A549 (cell line): ENCODE measurements around the gene TGFBR3. TPM values are rescaled to one million over a fixed set of nuclear protein-coding genes. Genes with fewer than 3 reads are reported as not detected.

Experiments
- ATAC-seq, 2 experiments: fragments of 200-7000 bp in 1 of 2; fragments of >200 bp in 1 of 2; cut with Nextera tagmentation in 1 of 2; cut with Tn5 transposase in 1 of 2; 3 replicates each; pipeline versions ENCODE4 v1.8.0 to v1.9.1; 2018 to 2020; ENCODE audit warnings: mild to moderate bottlenecking in 1 of 2, moderate library complexity in 1 of 2
- CTCF ChIA-PET: fragments of 300-600 bp; sonication (Branson Sonifier 250); formaldehyde crosslinking; extraction: SDS; loops from one replicate; lab custom pipeline; 2021; ENCODE audit warnings: antibody characterized with exemption, inconsistent platforms; lab: Yijun Ruan, JAX
- POLR2A ChIA-PET: fragments of 350-600 bp; formaldehyde crosslinking; extraction: SDS; loops from one replicate; lab custom pipeline; 2021; ENCODE audit warnings: antibody characterized with exemption, inconsistent platforms; lab: Yijun Ruan, JAX
- DNase-seq, 2 experiments: peaks; one replicate each; pipeline versions ENCODE4 v3.0.0 to v3.0.0-alpha.2; 2011 to 2016; ENCODE audit warnings: low read depth in 1 of 2, low spot score in 1 of 2
- FAIRE-seq: peaks from 2 replicates; lab custom pipeline; 2011; peaks lifted over from hg19 to GRCh38; lab: Jason Lieb, UNC
- H3K27ac ChIP-seq, 2 experiments: fragments of >200 bp; sonication (Bioruptor Twin); formaldehyde crosslinking; 3 replicates each; pipeline ENCODE4 v1.5.1; 2016 to 2017
- H3K4me1 ChIP-seq: fragments of >200 bp; sonication (Bioruptor Twin); formaldehyde crosslinking; 3 replicates; pipeline ENCODE4 v1.6.1; 2016
- H3K4me2 ChIP-seq: fragments of >200 bp; sonication (Bioruptor Twin); formaldehyde crosslinking; 3 replicates; pipeline ENCODE4 v1.6.1; 2016
- H3K4me3 ChIP-seq: fragments of >200 bp; sonication (Bioruptor Twin); formaldehyde crosslinking; 3 replicates; pipeline ENCODE4 v1.5.1; 2016
- H3K9me3 ChIP-seq: fragments of >200 bp; sonication (Bioruptor Twin); formaldehyde crosslinking; 3 replicates; pipeline ENCODE4 v1.6.1; 2016
- ATOH8 ChIP-seq: fragments of 250-450 bp; sonication (Bioruptor Pico); IDR thresholded peaks from 2 replicates; pipeline ENCODE4 v1.5.0; 2020; ENCODE audit warnings: low read depth, mild to moderate bottlenecking, moderate library complexity
- BHLHE40 ChIP-seq: IDR thresholded peaks from 2 replicates; pipeline ENCODE4 v1.6.1; 2012; ENCODE audit warnings: low read depth, low read length, inconsistent platforms
- CBX8 ChIP-seq: fragments of 200-600 bp; sonication (generic); IDR thresholded peaks from 2 replicates; pipeline ENCODE4 v1.6.1; 2016
- CEBPB ChIP-seq, 2 experiments: fragments of >200 bp in 1 of 2; sonication (Bioruptor Twin) in 1 of 2; formaldehyde crosslinking in 1 of 2; IDR thresholded peaks; 2 replicates each; pipeline ENCODE4 v1.6.1; 2012 to 2016
- CHD2 ChIP-seq: fragments of 150-350 bp; IDR thresholded peaks from 2 replicates; pipeline ENCODE4 v1.6.1; 2014; ENCODE audit warnings: low read length; ENCODE audit not compliant: partially characterized antibody
- E2F6 ChIP-seq: IDR thresholded peaks from 2 replicates; pipeline ENCODE4 v1.6.1; 2012; ENCODE audit warnings: low read depth, borderline replicate concordance
- ELK1 ChIP-seq: fragments of 150-350 bp; IDR thresholded peaks from 2 replicates; pipeline ENCODE4 v1.6.1; 2014; ENCODE audit warnings: low read depth, mild to moderate bottlenecking, low read length
- ESRRA ChIP-seq: fragments of 150-350 bp; IDR thresholded peaks from 2 replicates; pipeline ENCODE4 v1.6.1; 2014; ENCODE audit warnings: mild to moderate bottlenecking, low read length, borderline replicate concordance
- FOXS1 ChIP-seq: fragments of 250-450 bp; sonication (Bioruptor Pico); IDR thresholded peaks from 2 replicates; pipeline ENCODE4 v1.5.0; 2020; ENCODE audit warnings: mild to moderate bottlenecking, moderate library complexity
- HDAC2 ChIP-seq: fragments of 200-600 bp; sonication (generic); IDR thresholded peaks from 2 replicates; pipeline ENCODE4 v1.6.1; 2016
- HEYL ChIP-seq: fragments of 250-450 bp; sonication (Bioruptor Pico); IDR thresholded peaks from 2 replicates; pipeline ENCODE4 v1.8.0; 2021; ENCODE audit warnings: mild to moderate bottlenecking, moderate library complexity
- HOXB5 ChIP-seq: fragments of 250-450 bp; sonication (Bioruptor Pico); IDR thresholded peaks from 2 replicates; pipeline ENCODE4 v1.5.0; 2020; ENCODE audit warnings: mild to moderate bottlenecking, moderate library complexity
- JUN ChIP-seq, 2 experiments: fragments of >200 bp; sonication (Bioruptor Twin); formaldehyde crosslinking; IDR thresholded peaks; 2 replicates in 1 of 2; 3 replicates in 1 of 2; pipeline ENCODE4 v1.6.1; 2016 to 2017
- JUNB ChIP-seq: fragments of >200 bp; sonication (Bioruptor Twin); formaldehyde crosslinking; IDR thresholded peaks from 2 replicates; pipeline ENCODE4 v1.6.1; 2016
- KDM1A ChIP-seq: fragments of 200-600 bp; sonication (generic); IDR thresholded peaks from 2 replicates; pipeline ENCODE4 v1.6.1; 2016; ENCODE audit warnings: low read depth, mild to moderate bottlenecking
- MYC ChIP-seq: IDR thresholded peaks from 2 replicates; pipeline ENCODE4 v1.6.1; 2012; ENCODE audit warnings: mild to moderate bottlenecking, inconsistent platforms, low read length, improper control_type of control experiment, borderline replicate concordance
- PBX3 ChIP-seq: IDR thresholded peaks from 2 replicates; pipeline ENCODE4 v1.6.1; 2012
- RARB ChIP-seq: fragments of 250-450 bp; sonication (Bioruptor Pico); IDR thresholded peaks from 2 replicates; pipeline ENCODE4 v1.8.0; 2021; ENCODE audit warnings: mild to moderate bottlenecking, moderate library complexity
- RCOR1 ChIP-seq: fragments of 150-350 bp; IDR thresholded peaks from 2 replicates; pipeline ENCODE4 v1.6.1; 2014; ENCODE audit warnings: antibody characterized with exemption, low read length, low read depth
- REST ChIP-seq: fragments of 200-600 bp; sonication (generic); IDR thresholded peaks from 2 replicates; pipeline ENCODE4 v1.6.1; 2016; ENCODE audit warnings: antibody characterized with exemption, mild to moderate bottlenecking, moderate library complexity
- RFX5 ChIP-seq: fragments of 450-650 bp; IDR thresholded peaks from 2 replicates; pipeline ENCODE4 v1.7.1; 2014; ENCODE audit warnings: antibody characterized with exemption, mild to moderate bottlenecking, moderate library complexity
- SMC3 ChIP-seq: fragments of >200 bp; sonication (Bioruptor Twin); formaldehyde crosslinking; IDR thresholded peaks from 3 replicates; pipeline ENCODE4 v1.6.1; 2018; ENCODE audit warnings: inconsistent platforms
- SREBF2 ChIP-seq: fragments of 450-650 bp; IDR thresholded peaks from 2 replicates; pipeline ENCODE4 v1.6.1; 2014; ENCODE audit warnings: mild to moderate bottlenecking, moderate library complexity
- TFCP2L1 ChIP-seq: fragments of 250-450 bp; sonication (Bioruptor Pico); IDR thresholded peaks from 2 replicates; pipeline ENCODE4 v1.5.0; 2021; ENCODE audit warnings: mild to moderate bottlenecking
- WGBS: methylation state at CpG from one replicate; pipeline ENCODE4 v1.1.6; 2017; ENCODE audit errors: missing lambda C conversion rate; 5-methylcytosine and 5-hydroxymethylcytosine counted together
- polyA plus RNA-seq, 4 experiments: library from polyadenylated mRNA; depleted of rRNA in 3 of 4; stranded (reverse); fragments of >200 nt; fragmentation: RNase III in 1 of 4; extraction: RNeasy Plus Mini Kit Qiagen cat#74134 plus additional on column Dnase treatment in 1 of 4; gene quantifications; 2 replicates in 3 of 4; 3 replicates in 1 of 4; pipeline ENCODE4 v1.2.3, GENCODE V29; 2011 to 2017

The TGFBR3 gene
- polyA plus RNA-seq, 2 of the 4 experiments (the other 2 are of a cell fraction), result 5.0 to 8.9 TPM

- DNase-seq, result no peak
- Histone ChIP-seq H3K4me1 (peaks cover 20% of the 10 kb centered on the region), H3K9me3 (no peaks in the 10 kb centered on the region), H3K27ac (no peak overlapping the region)
- FAIRE-seq, result no peak
- WGBS, result 81% methylated on average over 3 of the region's 3 CpGs
- no peak for TF ChIP-seq PBX3
- no peak for TF ChIP-seq TFCP2L1 (CRISPR knock-in tag)
- TF ChIP-seq CBX8, result no peak
- TF ChIP-seq ELK1, result no peak
- TF ChIP-seq HDAC2, result no peak
- TF ChIP-seq CHD2, result no peak
- no peak for TF ChIP-seq KDM1A
- TF ChIP-seq MYC, result no peak
- TF ChIP-seq RARB (CRISPR knock-in tag), result no peak
- no peak for TF ChIP-seq JUN (IDR thresholded peaks at IDR 0.05)
- TF ChIP-seq FOXS1 (CRISPR knock-in tag), result no peak
- no peak for TF ChIP-seq RFX5
- no peak for TF ChIP-seq HEYL (CRISPR knock-in tag)
- no peak for TF ChIP-seq CEBPB (IDR thresholded peaks at IDR 0.05)
- TF ChIP-seq ATOH8 (CRISPR knock-in tag), result no peak
- no peak for TF ChIP-seq HOXB5 (CRISPR knock-in tag)
- no peak for TF ChIP-seq SMC3
- TF ChIP-seq E2F6, result no peak
- TF ChIP-seq ESRRA, result no peak
- TF ChIP-seq RCOR1, result no peak
- TF ChIP-seq, all 56 proteins: peak for 0
- ATAC-seq, result no peak
- CTCF ChIA-PET, result interaction anchor here (0.6 to 1.6 kb wide), 3 partner anchors 9 to 101 kb away, joined by 3 read pairs; no protein-coding TSS in a partner anchor
- Histone ChIP-seq H3K4me2 (no peak overlapping the region), H3K4me3 (no peak overlapping the region)
- POLR2A ChIA-PET, result no interaction called here
Observed at GRCh38 chr1:91787919-91788318, 98.0 kb downstream of the TGFBR3 start.

GRCh38 chr1:91784616-91785015 is 101.3 kb downstream of the TGFBR3 start:
- Histone ChIP-seq H3K27ac (no peak overlapping the region), H3K4me2 (no peak overlapping the region), H3K4me3 (no peak overlapping the region), H3K9me3 (no peaks in the 10 kb centered on the region), H3K4me1 (peaks cover 29% of the 10 kb centered on the region)
- ChIA-PET POLR2A (no interaction called here), CTCF (interaction anchor here (2.0 kb wide), 1 partner anchor 9 kb away, joined by 6 read pairs; no protein-coding TSS in a partner anchor)
- TF ChIP-seq BHLHE40 (no peak), RFX5 (no peak), KDM1A (no peak), FOXS1 (CRISPR knock-in tag) (no peak)
- 94% methylated on average over 4 of the region's 4 CpGs for WGBS
- no peak for FAIRE-seq
- no peak for ATAC-seq
- no peak for DNase-seq

GRCh38 chr1:91784191-91784590 is 101.8 kb downstream of the TGFBR3 start:
- ChIA-PET POLR2A (no interaction called here), CTCF (interaction anchor here (1.2 to 2.0 kb wide), 2 partner anchors 8 to 18 kb away, joined by 4 to 6 read pairs; no protein-coding TSS in a partner anchor)
- no peak for FAIRE-seq
- DNase-seq, result no peak
- H3K4me3 ChIP-seq, result no peak overlapping the region
- H3K9me3 ChIP-seq, result no peaks in the 10 kb centered on the region
- no peak overlapping the region; a peak in 1 of 6 replicates for H3K27ac ChIP-seq
- 85% methylated on average over 3 of the region's 3 CpGs for WGBS
- no peak overlapping the region for H3K4me2 ChIP-seq
- ATAC-seq, result no peak
- H3K4me1 ChIP-seq, result peaks cover 29% of the 10 kb centered on the region
- TF ChIP-seq JUNB (no peak), HEYL (CRISPR knock-in tag) (no peak), PBX3 (no peak), SREBF2 (no peak), REST (no peak)
